GM19468 (cell line): ENCODE measurements around the gene CHSY3.
"Not testable (repeated sequence)": the region's sequence is repeated elsewhere in the genome, so short reads cannot be mapped to it uniquely, and the experiment has no call there.

Experiments used
- ATAC-seq: cut with Tn5 transposase; IDR thresholded peaks from one replicate; pipeline ENCODE4 v1.9.1; 2021; ENCODE audit warnings: mild to moderate bottlenecking, moderate library complexity, moderate number of reproducible peaks; ENCODE audit not compliant: unreplicated experiment; ENCODE audit errors: extremely low read depth

Gene CHSY3

GRCh38 chr5:130138406-130139045 is 234.3 kb downstream of the CHSY3 start:
- ATAC-seq, result no peak

- ATAC-seq, result no peak
Measured at GRCh38 chr5:130141659-130142320, 237.5 kb downstream of the CHSY3 start.

- no peak for ATAC-seq
Measured at GRCh38 chr5:130151239-130151638, 247.0 kb downstream of the CHSY3 start.

- no peak for ATAC-seq
Measured at GRCh38 chr5:130155345-130156011, 251.2 kb downstream of the CHSY3 start.

- ATAC-seq, result no peak
Measured at GRCh38 chr5:130158036-130158435, 253.8 kb downstream of the CHSY3 start.

GRCh38 chr5:130159968-130160367 is 255.7 kb downstream of the CHSY3 start:
- no peak for ATAC-seq

- ATAC-seq, result no peak
Measured at GRCh38 chr5:130164966-130165365, 260.7 kb downstream of the CHSY3 start.

- ATAC-seq, result no peak
Measured at GRCh38 chr5:130166839-130167490, 262.7 kb downstream of the CHSY3 start.

- no peak for ATAC-seq
Measured at GRCh38 chr5:130168211-130168610, 263.9 kb downstream of the CHSY3 start.

- no peak for ATAC-seq
Measured at GRCh38 chr5:130171699-130172098, 267.4 kb downstream of the CHSY3 start.

- ATAC-seq, result no peak
Measured at GRCh38 chr5:130183115-130183514, 278.9 kb downstream of the CHSY3 start.

- no peak for ATAC-seq
Measured at GRCh38 chr5:130189961-130190360, 285.7 kb downstream of the CHSY3 start.

- ATAC-seq, result no peak
Measured at GRCh38 chr5:130198927-130199326, 294.7 kb downstream of the CHSY3 start.

GRCh38 chr5:130206686-130207085 is 302.4 kb downstream of the CHSY3 start:
- no peak for ATAC-seq

- ATAC-seq, result no peak
Measured at GRCh38 chr5:130213607-130214006, 309.3 kb downstream of the CHSY3 start.

- no peak for ATAC-seq
Measured at GRCh38 chr5:130216286-130216685, 312.0 kb downstream of the CHSY3 start.

GRCh38 chr5:130222573-130222972 is 318.3 kb downstream of the CHSY3 start:
- ATAC-seq, result no peak

- not testable (repeated sequence) for ATAC-seq
Measured at GRCh38 chr5:130226556-130226955, 322.3 kb downstream of the CHSY3 start.

GRCh38 chr5:130227699-130228098 is 323.4 kb downstream of the CHSY3 start:
- no peak for ATAC-seq

- no peak for ATAC-seq
Measured at GRCh38 chr5:130231786-130232185, 327.5 kb downstream of the CHSY3 start.

GRCh38 chr5:130234816-130235215 is 330.6 kb downstream of the CHSY3 start:
- no peak for ATAC-seq
